ENCODE results near the gene DISC1. TPM values are rescaled to one million over a fixed set of nuclear protein-coding genes. Genes with fewer than 3 reads are reported as not detected.

DISC1 gene
- total RNA-seq, 1 experiment from 2014 or later: 1.8 TPM

GRCh38 chr1:231972111-231972445, 345.5 kb downstream of the DISC1 start (continued):
- TF ChIP-seq REST (IDR thresholded peaks at IDR 0.05; ENCODE audit: low read depth) (no peak), TCF7L2 (IDR thresholded peaks at IDR 0.05; ENCODE audit: borderline replicate concordance, extremely low read depth, insufficient read depth, insufficient read length) (no peak)

GRCh38 chr1:231973830-231974229, 347.2 kb downstream of the DISC1 start:
- ChIA-PET CTCF (no interaction called here), RAD21 (ENCODE audit: low non-redundant PET in 1 of 2, low total read pairs in 2 of 2, uncharacterized antibody in 2 of 2, unreplicated experiment in 2 of 2) (no interaction called here), POLR2A (no interaction called here)
- no peak overlapping the region for H3K27ac ChIP-seq (ENCODE audit: low read depth, low read length)
- TF ChIP-seq JUND (IDR thresholded peaks at IDR 0.05) (no peak), ZBTB33 (IDR thresholded peaks at IDR 0.05; ENCODE audit: extremely low read depth, insufficient replicate concordance, low read length) (no peak), ZFX (IDR thresholded peaks at IDR 0.05) (no peak), ZNF274 (IDR thresholded peaks at IDR 0.05; ENCODE audit: low read depth, low read length) (no peak), POLR2A (IDR thresholded peaks at IDR 0.05; ENCODE audit: borderline replicate concordance, extremely low read depth, insufficient read depth, insufficient read length) (no peak), EZH2 (IDR thresholded peaks at IDR 0.05) (no peak), EZH2phosphoT487 (IDR thresholded peaks at IDR 0.05; ENCODE audit: borderline replicate concordance) (no peak), FOSL1 (IDR thresholded peaks at IDR 0.05; ENCODE audit: low read depth) (no peak), RAD21 (IDR thresholded peaks at IDR 0.05; ENCODE audit: low read depth) (no peak), POLR2AphosphoS5 (IDR thresholded peaks at IDR 0.05; ENCODE audit: low read depth, low read length) (no peak), CBX3 (IDR thresholded peaks at IDR 0.05; ENCODE audit: low read depth) (no peak)
- no peaks in the 10 kb centered on the region for H3K79me2 ChIP-seq (ENCODE audit: insufficient read depth, low read length)
- no peak for DNase-seq (ENCODE audit: low read depth, low spot score)
- H3K4me3 ChIP-seq (replicated peaks in 1 of 2; ENCODE audit: low read depth in 1 of 2, low read length in 2 of 2): no peak overlapping the region
- no peaks in the 10 kb centered on the region for H3K9me3 ChIP-seq (ENCODE audit: control insufficient read depth in 1 of 2, insufficient read depth in 1 of 2, low read depth in 1 of 2, low read length in 2 of 2)
- H2AFZ ChIP-seq (ENCODE audit: low read depth, low read length, poor library complexity, severe bottlenecking): no peak overlapping the region
- no peak for ATAC-seq
- H3K4me1 ChIP-seq (ENCODE audit: control insufficient read depth in 1 of 2, insufficient read depth in 2 of 2, low read length in 2 of 2): no peaks in the 10 kb centered on the region
- H3K36me3 ChIP-seq (ENCODE audit: control insufficient read depth in 1 of 2, insufficient read depth in 2 of 2, low read length in 2 of 2): no peaks in the 10 kb centered on the region
- H4K20me1 ChIP-seq (ENCODE audit: insufficient read depth): no peaks in the 10 kb centered on the region
- H3K9ac ChIP-seq (ENCODE audit: low read length): no peak overlapping the region
- no TSS peak for BruUV-seq (replicated peaks)
- H3K27me3 ChIP-seq (ENCODE audit: insufficient read depth, low read length): no peaks in the 10 kb centered on the region
- no peaks in the 10 kb centered on the region for H3K9me2 ChIP-seq (ENCODE audit: insufficient read depth)
- intact Hi-C loops (cut with micrococcal nuclease): no loop called here
- no peak overlapping the region for H3K4me2 ChIP-seq (ENCODE audit: low read length)
